ENCODE data around the gene G6PD. TPM values are rescaled to one million over a fixed set of nuclear protein-coding genes. Genes with fewer than 3 reads are reported as not detected.
A peak's percentile ranks its signal among the peaks of the same experiment; 100 is the strongest.

The G6PD gene
- total RNA-seq, 1 experiment from 2014 or later = 68.7 TPM

- H3K9ac ChIP-seq (ENCODE audit: extremely low read depth, insufficient read length, low read length) = no peak overlapping the region
- no peak overlapping the region for H3K4ac ChIP-seq (ENCODE audit: low read depth, low read length)
- H3K36me3 Mint-ChIP-seq (ENCODE audit: insufficient read depth in 1 of 3, low read depth in 3 of 3) = peaks cover 22 to 57% (median 36%) of the 10 kb centered on the region in 3 experiments
- H3K4me3 Mint-ChIP-seq = no peak overlapping the region
- TF ChIP-seq CTCF (conservative IDR thresholded peaks at IDR 0.05) = no peak
- H3K23me2 ChIP-seq (ENCODE audit: insufficient read length, low read depth, low read length, poor library complexity, severe bottlenecking) = peaks cover 3% of the 10 kb centered on the region
- H3K23ac ChIP-seq (ENCODE audit: insufficient read length, low read depth, low read length) = no peak overlapping the region
- peak overlapping the region in 1 of 3 experiments; percentile 48; a peak in 1 of 7 replicates for H3K27ac Mint-ChIP-seq
- no peaks in the 10 kb centered on the region for H3K79me2 ChIP-seq (ENCODE audit: insufficient read depth, low read length)
- no peaks in the 10 kb centered on the region for H3K4me1 Mint-ChIP-seq
- H2BK12ac ChIP-seq (ENCODE audit: insufficient read length, low read depth, low read length) = no peak overlapping the region
- H4K20me1 ChIP-seq (ENCODE audit: control insufficient read depth, insufficient read depth, insufficient read length) = no peaks in the 10 kb centered on the region
- H3K9me3 ChIP-seq (ENCODE audit: control insufficient read depth, low read depth, low read length) = peaks cover 21% of the 10 kb centered on the region
- DNase-seq = no peak
- no peak overlapping the region for H3K18ac ChIP-seq (ENCODE audit: insufficient read length, low read depth, low read length)
- no peak overlapping the region for H4K8ac ChIP-seq (replicated peaks; ENCODE audit: insufficient read length, low read depth, low read length)
- H2AFZ ChIP-seq (ENCODE audit: low read length) = no peak overlapping the region
- H4K91ac ChIP-seq (ENCODE audit: insufficient read length, low read depth, low read length) = no peak overlapping the region
- peaks cover 66 to 74% of the 10 kb centered on the region in 2 experiments for H3K9me3 Mint-ChIP-seq
- no peak overlapping the region for H2BK120ac ChIP-seq (ENCODE audit: low read depth, low read length, poor library complexity, severe bottlenecking)
- H3K79me1 ChIP-seq (ENCODE audit: insufficient read depth, low read depth, low read length, poor library complexity, severe bottlenecking) = no peaks in the 10 kb centered on the region
- H3K14ac ChIP-seq (ENCODE audit: insufficient read depth, low read length) = no peak overlapping the region
- peaks cover 9% of the 10 kb centered on the region for H3K27me3 Mint-ChIP-seq (ENCODE audit: low read depth)
- H3K56ac ChIP-seq (ENCODE audit: insufficient read length, low read depth, low read length) = no peak overlapping the region
- H3K27me3 ChIP-seq (ENCODE audit: insufficient read depth, low read length) = no peaks in the 10 kb centered on the region
- H4K5ac ChIP-seq (ENCODE audit: insufficient read length, low read depth, low read length) = no peak overlapping the region
- H3K4me1 ChIP-seq (ENCODE audit: insufficient read depth, low read length) = no peaks in the 10 kb centered on the region
- no peak overlapping the region for H2BK5ac ChIP-seq (ENCODE audit: insufficient read length, low read length)
- no peak overlapping the region for H3K4me2 ChIP-seq (ENCODE audit: insufficient read depth, insufficient read length, low read length)
- no peak overlapping the region for H2BK15ac ChIP-seq (ENCODE audit: low read depth, low read length)
- H3K27ac ChIP-seq (ENCODE audit: insufficient read length, low read depth, low read length) = no peak overlapping the region
- H3T11ph ChIP-seq (ENCODE audit: low read length) = no peak overlapping the region
- no peak overlapping the region for H2BK20ac ChIP-seq (ENCODE audit: low read depth, low read length, poor library complexity, severe bottlenecking)
- no CpG with 5 or more reads among the region's 23 CpGs for WGBS (ENCODE audit: extremely low coverage, insufficient read length, low lambda C conversion rate)
- no peak overlapping the region for H2AK5ac ChIP-seq (ENCODE audit: insufficient read length, low read length)
These were observed 14.0 kb downstream of the G6PD start for GRCh38 chrX:154532690-154533089.

Data from H9 (cell line).